PC-9 (cell line): ENCODE measurements around the gene ARPC1A. TPM values are rescaled to one million over a fixed set of nuclear protein-coding genes. Genes with fewer than 3 reads are reported as not detected.

Experiments used
- BruUV-seq: library from RNA; stranded (reverse); fragments of 400-500 nt; replicated peaks from 2 replicates; lab custom pipeline; 2021; lab: Mats Ljungman, UMichigan
- CTCF ChIA-PET: fragments of 300-600 bp; sonication (Branson Sonifier 250); formaldehyde crosslinking; loops from one replicate; lab custom pipeline; 2022; ENCODE audit warnings: antibody characterized with exemption; lab: Charles Lee
- POLR2A ChIA-PET: fragments of 300-600 bp; sonication (Branson Sonifier 250); formaldehyde crosslinking; loops from one replicate; lab custom pipeline; 2022; ENCODE audit warnings: antibody characterized with exemption; ENCODE audit not compliant: unreplicated experiment; lab: Charles Lee
- DNase-seq, 2 experiments: peaks; one replicate each; pipeline versions ENCODE4 v3.0.0 to v3.0.0-alpha.2; 2015 to 2022; ENCODE audit warnings: mixed read lengths in 1 of 2
- H2AFZ ChIP-seq: fragments of 200-600 bp; sonication (generic); 2 replicates; pipeline ENCODE4 v1.8.1; 2017; ENCODE audit warnings: antibody characterized with exemption
- H3F3A ChIP-seq: fragments of 200-600 bp; sonication (generic); 2 replicates; pipeline ENCODE4 v1.8.1; 2017; ENCODE audit warnings: antibody characterized with exemption, mild to moderate bottlenecking, low read depth; ENCODE audit not compliant: insufficient read depth
- H3K27ac ChIP-seq: fragments of 200-600 bp; sonication (generic); 2 replicates; pipeline ENCODE4 v1.6.1; 2016; ENCODE audit warnings: mixed run types
- H3K27me3 ChIP-seq: fragments of 200-600 bp; sonication (generic); 2 replicates; pipeline ENCODE4 v1.6.1; 2016; ENCODE audit warnings: low read depth, mixed run types; ENCODE audit not compliant: insufficient read depth
- H3K36me3 ChIP-seq: fragments of 200-600 bp; sonication (generic); 2 replicates; pipeline ENCODE4 v1.6.1; 2016; ENCODE audit warnings: low read depth, mixed run types
- H3K4me1 ChIP-seq: fragments of 200-600 bp; sonication (generic); replicated peaks from 2 replicates; pipeline ENCODE4 v1.6.1; 2016; ENCODE audit warnings: mixed run types; ENCODE audit not compliant: insufficient read depth
- H3K4me2 ChIP-seq: fragments of 200-600 bp; sonication (generic); 2 replicates; pipeline ENCODE4 v1.6.1; 2017; ENCODE audit warnings: mixed run types
- H3K4me3 ChIP-seq: fragments of 200-600 bp; sonication (generic); 2 replicates; pipeline ENCODE4 v1.6.1; 2016; ENCODE audit warnings: mixed run types
- H3K79me2 ChIP-seq: fragments of 200-600 bp; sonication (generic); 2 replicates; pipeline ENCODE4 v1.6.1; 2017; ENCODE audit warnings: low read depth, mixed run types
- H3K9me2 ChIP-seq: fragments of 200-600 bp; sonication (generic); 2 replicates; pipeline ENCODE4 v1.8.1; 2017; ENCODE audit warnings: mild to moderate bottlenecking; ENCODE audit not compliant: insufficient read depth
- H3K9me3 ChIP-seq: fragments of 200-600 bp; sonication (generic); 2 replicates; pipeline ENCODE4 v1.8.1; 2016; ENCODE audit warnings: low read depth; ENCODE audit not compliant: insufficient read depth
- H4K20me1 ChIP-seq: fragments of 200-600 bp; sonication (generic); 2 replicates; pipeline ENCODE4 v1.8.1; 2017; ENCODE audit not compliant: insufficient read depth
- CTCF ChIP-seq: fragments of 200-600 bp; sonication (generic); conservative IDR thresholded peaks from 2 replicates; pipeline ENCODE4 v1.6.1; 2017; ENCODE audit warnings: mixed run types, antibody characterized with exemption, mild to moderate bottlenecking, moderate library complexity
- EZH2 ChIP-seq: fragments of 200-600 bp; sonication (generic); IDR thresholded peaks from 2 replicates; pipeline ENCODE4 v1.8.0; 2017; ENCODE audit warnings: antibody characterized with exemption, low read depth
- intact Hi-C: fragments of 100-400 bp; cut with micrococcal nuclease; formaldehyde crosslinking; loops from one replicate; pipeline ENCODE4 v1.10.0; 2022; ENCODE audit not compliant: unreplicated experiment
- total RNA-seq: library from RNA; stranded (reverse); gene quantifications from 2 replicates; pipeline ENCODE4 v1.2.3, GENCODE V29; 2021

ARPC1A gene
- total RNA-seq, 1 experiment from 2014 or later, result 305 TPM

GRCh38 chr7:99331002-99331401 is 5.3 kb downstream of the ARPC1A start:
- H3K4me2 ChIP-seq, result peak overlapping the region; percentile 70
- H3K79me2 ChIP-seq, result peaks cover 82% of the 10 kb centered on the region

GRCh38 chr7:99339595-99339994 is 13.9 kb downstream of the ARPC1A start:
- intact Hi-C loops, result no loop called here
- DNase-seq, result no peak

More at GRCh38 chr7:99331002-99331401, 5.3 kb downstream of the ARPC1A start:
- DNase-seq, result no peak
- no peak overlapping the region for H2AFZ ChIP-seq
- 0 out of 2 replicates have a peak, but pooled peaks cover 2% of the 10 kb centered on the region for H4K20me1 ChIP-seq
- ChIA-PET CTCF (no interaction called here), POLR2A (no interaction called here)
- H3K27ac ChIP-seq, result peak overlapping the region; percentile 97
- peaks cover 40% of the 10 kb centered on the region for H3K36me3 ChIP-seq
- H3K4me3 ChIP-seq, result peak overlapping the region; percentile 17; the same call in 1 of the 2 replicates
- TF ChIP-seq EZH2, result no peak
- TF ChIP-seq CTCF, result no peak
- H3K9me3 ChIP-seq, result no peaks in the 10 kb centered on the region
- peaks cover 57% of the 10 kb centered on the region for H3F3A ChIP-seq
- no peaks in the 10 kb centered on the region for H3K27me3 ChIP-seq
- intact Hi-C loops, result loop anchor here (5.0 kb wide), 1 partner anchor 289 kb away; no protein-coding TSS in a partner anchor
- no TSS peak for BruUV-seq
- H3K4me1 ChIP-seq, result peaks cover 52% of the 10 kb centered on the region
- no peaks in the 10 kb centered on the region for H3K9me2 ChIP-seq

DNA sequence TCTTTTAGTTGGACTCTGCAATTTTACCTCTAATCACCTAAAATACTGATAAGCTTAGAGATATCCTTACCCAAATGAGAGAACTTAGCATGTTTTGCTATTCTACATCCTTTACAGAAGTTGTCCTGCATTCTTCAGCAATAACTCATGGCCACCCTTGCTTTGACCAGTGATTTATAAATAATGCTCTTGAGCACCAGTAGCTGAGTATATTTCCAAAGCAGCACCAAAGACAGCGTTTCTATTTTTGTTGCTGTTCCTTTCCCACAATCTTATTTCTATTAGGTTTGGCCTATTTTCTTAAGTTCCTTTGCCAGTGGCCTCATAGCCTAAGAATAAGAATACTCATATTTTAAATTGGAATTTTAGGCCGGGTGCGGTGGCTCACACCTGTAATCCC is 15.0 kb downstream of the ARPC1A start:
- CTCF ChIA-PET, result interaction anchor here (0.6 kb wide), 1 partner anchor 153 kb away, joined by 6 read pairs; no protein-coding TSS in a partner anchor

More at GRCh38 chr7:99339595-99339994, 13.9 kb downstream of the ARPC1A start:
- Histone ChIP-seq H3K9me3 (no peaks in the 10 kb centered on the region), H3K27me3 (no peaks in the 10 kb centered on the region), H3K4me2 (no peak overlapping the region), H2AFZ (no peak overlapping the region), H3F3A (peaks cover 9% of the 10 kb centered on the region), H3K79me2 (peaks cover 10% of the 10 kb centered on the region; the same call in 1 of the 2 replicates), H3K4me1 (no peaks in the 10 kb centered on the region), H3K27ac (no peak overlapping the region), H3K4me3 (no peak overlapping the region), H4K20me1 (peaks cover 4% of the 10 kb centered on the region; the same call in 1 of the 2 replicates), H3K9me2 (no peaks in the 10 kb centered on the region), H3K36me3 (peaks cover 62% of the 10 kb centered on the region)
- POLR2A ChIA-PET, result no interaction called here
- no TSS peak for BruUV-seq
- CTCF ChIA-PET, result no interaction called here
- TF ChIP-seq CTCF (no peak), EZH2 (no peak)

More for the DNA sequence above, 15.0 kb downstream of the ARPC1A start:
- Histone ChIP-seq H3K4me2 (no peak overlapping the region), H3K27ac (no peak overlapping the region), H3K27me3 (no peaks in the 10 kb centered on the region), H3K9me2 (no peaks in the 10 kb centered on the region), H2AFZ (no peak overlapping the region), H3K36me3 (peaks cover 61% of the 10 kb centered on the region), H3K79me2 (peaks cover 6% of the 10 kb centered on the region; the same call in 1 of the 2 replicates), H3K4me3 (no peak overlapping the region), H3K9me3 (no peaks in the 10 kb centered on the region), H3K4me1 (no peaks in the 10 kb centered on the region), H4K20me1 (peaks cover 4% of the 10 kb centered on the region; the same call in 1 of the 2 replicates), H3F3A (peaks cover 9% of the 10 kb centered on the region; the same call in 1 of the 2 replicates)
- no TSS peak for BruUV-seq
- POLR2A ChIA-PET, result no interaction called here
- no peak for DNase-seq
- no peak for TF ChIP-seq EZH2
- TF ChIP-seq CTCF, result no peak
- intact Hi-C loops, result no loop called here
